PC-3 (cell line): ENCODE measurements around the gene ITGB4.

ENCODE experiments used
- EZH2 ChIP-seq: fragments of 300-600 bp; sonication (generic); IDR thresholded peaks from one replicate; pipeline ENCODE4 v1.6.1; 2017; ENCODE audit warnings: antibody characterized with exemption, mild to moderate bottlenecking, low read length; ENCODE audit not compliant: unreplicated experiment
- TF ChIP-seq, protein P1 (sequence below): fragments of 300-600 bp; sonication (generic); conservative IDR thresholded peaks from 2 replicates; pipeline ENCODE4 v1.5.1; 2017; ENCODE audit warnings: antibody characterized with exemption, low read depth, mild to moderate bottlenecking, low read length

- TF ChIP-seq, protein P1, sequence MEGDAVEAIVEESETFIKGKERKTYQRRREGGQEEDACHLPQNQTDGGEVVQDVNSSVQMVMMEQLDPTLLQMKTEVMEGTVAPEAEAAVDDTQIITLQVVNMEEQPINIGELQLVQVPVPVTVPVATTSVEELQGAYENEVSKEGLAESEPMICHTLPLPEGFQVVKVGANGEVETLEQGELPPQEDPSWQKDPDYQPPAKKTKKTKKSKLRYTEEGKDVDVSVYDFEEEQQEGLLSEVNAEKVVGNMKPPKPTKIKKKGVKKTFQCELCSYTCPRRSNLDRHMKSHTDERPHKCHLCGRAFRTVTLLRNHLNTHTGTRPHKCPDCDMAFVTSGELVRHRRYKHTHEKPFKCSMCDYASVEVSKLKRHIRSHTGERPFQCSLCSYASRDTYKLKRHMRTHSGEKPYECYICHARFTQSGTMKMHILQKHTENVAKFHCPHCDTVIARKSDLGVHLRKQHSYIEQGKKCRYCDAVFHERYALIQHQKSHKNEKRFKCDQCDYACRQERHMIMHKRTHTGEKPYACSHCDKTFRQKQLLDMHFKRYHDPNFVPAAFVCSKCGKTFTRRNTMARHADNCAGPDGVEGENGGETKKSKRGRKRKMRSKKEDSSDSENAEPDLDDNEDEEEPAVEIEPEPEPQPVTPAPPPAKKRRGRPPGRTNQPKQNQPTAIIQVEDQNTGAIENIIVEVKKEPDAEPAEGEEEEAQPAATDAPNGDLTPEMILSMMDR, result no peak
- TF ChIP-seq EZH2, result no peak
Observed at GRCh38 chr17:75764417-75764710, 43.1 kb downstream of the ITGB4 start.
